Muscle of back (tissue), 11 donors: Measurements from ENCODE around the gene MIP. TPM values are rescaled to one million over a fixed set of nuclear protein-coding genes. Genes with fewer than 3 reads are reported as not detected.
"Not testable (repeated sequence)": the region's sequence is repeated elsewhere in the genome, so short reads cannot be mapped to it uniquely, and the experiment has no call there.

Experiments used
- DNase-seq, 3 donors: peaks; one replicate each; pipeline versions ENCODE4 v3.0.0 to v3.0.0-alpha.2; 2013
- polyA plus RNA-seq, 10 donors: library from polyadenylated mRNA; unstranded; fragments of 120-200 nt; gene quantifications; one replicate each; pipeline ENCODE4 v1.2.1, GENCODE V29; 2013; ENCODE audit not compliant: insufficient read length in 10 of 10

MIP gene
- polyA plus RNA-seq, 10 donors: 0.07 TPM; not detected in 9

DNA sequence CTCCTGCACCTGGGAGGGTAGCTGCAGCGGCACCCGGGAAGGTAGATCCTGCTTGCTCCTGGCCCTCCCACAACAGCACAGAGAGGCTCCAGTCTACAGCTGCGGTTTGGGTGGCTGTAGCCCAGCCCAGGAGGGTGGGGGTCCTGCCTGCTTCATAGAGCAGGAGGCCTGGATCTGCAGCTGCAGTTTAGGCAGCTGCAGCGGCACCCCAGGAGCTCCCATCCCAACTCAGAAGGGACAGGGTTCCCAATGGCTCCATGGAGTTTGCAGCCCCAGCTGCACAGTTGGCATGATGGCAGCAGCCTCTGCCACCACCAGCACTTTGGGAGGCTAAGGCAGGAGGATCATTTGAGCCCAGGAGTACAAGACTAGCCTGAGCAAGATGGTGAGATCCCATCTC is 43.7 kb downstream of the MIP start:
- DNase-seq: no peak

DNA sequence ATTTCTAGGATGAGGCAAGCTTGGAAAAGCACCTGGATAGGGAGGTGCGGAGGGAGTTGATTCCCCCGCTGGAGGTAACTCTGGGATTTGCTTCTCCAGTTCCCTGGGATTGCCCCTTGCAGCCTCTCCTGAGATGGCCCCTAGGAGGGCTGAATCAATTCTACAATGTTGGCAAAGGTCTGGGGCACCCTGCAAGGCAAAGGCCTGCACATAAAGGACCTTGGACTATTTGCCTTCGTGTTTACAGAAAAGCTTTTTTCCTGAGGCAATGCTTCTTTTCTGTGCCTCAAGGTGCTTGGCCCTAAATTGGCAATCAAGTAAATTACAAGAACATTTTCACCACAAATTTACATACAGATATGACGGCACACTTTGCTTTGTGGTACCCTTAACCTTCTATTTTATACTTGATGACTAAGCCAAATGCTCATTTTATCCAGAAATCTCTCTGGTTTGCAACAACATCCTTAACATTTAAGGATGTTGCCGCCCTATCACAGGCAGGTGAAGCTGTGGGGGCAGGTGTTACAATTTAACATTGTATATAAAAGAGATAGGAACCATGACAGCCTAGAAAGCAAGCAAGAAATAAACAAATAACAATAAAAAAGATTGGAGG is 45.5 kb downstream of the MIP start:
- DNase-seq: no peak

DNA sequence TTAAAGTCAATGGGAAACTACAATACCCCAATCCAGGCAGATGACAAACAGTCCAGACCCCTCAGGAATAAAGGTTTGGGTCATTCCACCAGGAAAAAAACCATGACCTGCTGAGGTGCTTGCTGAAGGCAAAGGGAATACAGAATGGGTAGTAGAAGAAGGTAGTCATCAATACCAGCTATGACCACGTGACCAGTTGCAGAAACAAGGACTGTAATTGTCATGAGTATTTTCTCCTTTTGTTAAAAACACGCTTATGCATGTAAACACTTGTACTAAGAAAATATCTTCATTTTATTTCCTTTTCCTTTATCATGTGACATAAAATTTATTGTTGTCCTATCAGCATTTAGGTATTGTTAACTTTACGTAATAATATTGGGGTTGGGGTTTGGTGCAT is 50.2 kb downstream of the MIP start:
- not testable (repeated sequence) for DNase-seq

DNA sequence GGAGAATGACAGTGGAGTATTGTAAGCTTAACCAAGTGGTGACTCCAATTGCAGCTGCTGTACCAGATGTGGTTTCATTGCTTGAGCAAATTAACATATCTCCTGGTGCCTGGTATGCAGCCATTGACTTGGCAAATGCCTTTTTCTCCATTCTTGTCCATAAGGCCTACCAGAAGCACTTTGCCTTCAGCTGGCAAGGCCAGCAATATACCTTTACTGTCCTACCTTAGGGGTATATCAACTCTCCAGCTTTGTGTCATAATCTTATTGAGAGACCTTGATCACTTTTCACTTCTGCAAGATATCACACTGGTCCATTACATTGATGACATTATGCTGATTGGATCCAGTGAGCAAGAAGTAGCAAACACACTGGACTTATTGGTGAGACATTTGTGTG is 52.8 kb downstream of the MIP start:
- DNase-seq: not testable (repeated sequence)

DNA sequence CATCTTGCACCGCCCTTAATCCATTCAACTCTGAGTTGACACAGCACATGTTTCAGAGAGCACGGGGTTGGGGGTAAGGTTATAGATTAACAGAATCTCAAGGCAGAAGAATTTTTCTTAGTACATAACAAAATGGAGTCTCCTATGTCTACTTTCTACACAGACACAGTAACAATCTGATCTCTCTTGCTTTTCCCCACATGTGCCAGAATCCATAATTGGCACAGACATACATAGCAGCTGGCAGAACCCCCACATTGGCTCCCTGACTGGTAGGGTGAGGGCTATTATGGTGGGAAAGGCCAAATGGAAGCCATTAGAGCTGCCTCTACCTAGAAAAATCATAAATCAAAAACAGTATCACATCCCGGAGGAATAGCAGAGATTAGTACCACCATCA is 53.3 kb downstream of the MIP start:
- DNase-seq: not testable (repeated sequence)

Other genes with a start within 250 kb of the MIP start
- 10 to 100 TPM; 31.6 to 52.0 (median 41.4) TPM for gene RNF41, start 232.7 kb downstream of the MIP start, polyA plus RNA-seq
- 10 to 100 TPM; 13.7 to 22.0 (median 19.3) TPM for gene NABP2, start 230.3 kb downstream of the MIP start, polyA plus RNA-seq
- gene SLC39A5, start 224.6 kb downstream of the MIP start, polyA plus RNA-seq: 1 to 10 TPM in 1 of 10 donors, under 1 TPM in 7, not detected in 2; 0.32 to 1.0 (median 0.55) TPM
- 10 to 100 TPM; 14.1 to 21.7 (median 18.1) TPM for gene ANKRD52, start 196.3 kb downstream of the MIP start, polyA plus RNA-seq
- 10 to 100 TPM; 13.8 to 34.9 (median 18.4) TPM for gene COQ10A, start 187.7 kb downstream of the MIP start, polyA plus RNA-seq
- 100 to 1,000 TPM; 166 to 293 (median 221) TPM for gene CS, start 154.3 kb downstream of the MIP start, polyA plus RNA-seq
- gene CNPY2, start 138.7 kb downstream of the MIP start, polyA plus RNA-seq: 10 to 100 TPM; 45.4 to 75.7 (median 52.2) TPM
- 10 to 100 TPM; 26.3 to 67.2 (median 45.8) TPM for gene PAN2, start 120.7 kb downstream of the MIP start, polyA plus RNA-seq
- under 1 TPM in 9 of 10 donors, not detected in 1; 0.19 to 0.90 (median 0.61) TPM for gene IL23A, start 115.8 kb downstream of the MIP start, polyA plus RNA-seq
- 10 to 100 TPM; 39.6 to 94.7 (median 59.4) TPM for gene STAT2, start 94.5 kb downstream of the MIP start, polyA plus RNA-seq
- gene APOF, start 91.8 kb downstream of the MIP start, polyA plus RNA-seq: under 1 TPM in 2 of 10 donors, not detected in 8; 0.09 to 0.15 TPM
- gene TIMELESS, start 5.2 kb downstream of the MIP start, polyA plus RNA-seq: 10 to 100 TPM; 11.5 to 22.6 (median 14.6) TPM
- 1 to 10 TPM; 1.3 to 3.3 (median 1.8) TPM for gene SPRYD4, start 13.9 kb upstream of the MIP start, polyA plus RNA-seq
- gene GLS2, start 33.5 kb upstream of the MIP start, polyA plus RNA-seq: under 1 TPM in 5 of 10 donors, not detected in 5; 0.15 to 0.39 (median 0.19) TPM
- 10 to 100 TPM; 17.1 to 37.6 (median 28.7) TPM for gene RBMS2, start 67.2 kb upstream of the MIP start, polyA plus RNA-seq
- gene BAZ2A, start 175.7 kb upstream of the MIP start, polyA plus RNA-seq: 10 to 100 TPM; 24.6 to 60.1 (median 37.7) TPM
- 100 to 1,000 TPM; 633 to 783 (median 709) TPM for gene ATP5F1B, start 191.3 kb upstream of the MIP start, polyA plus RNA-seq
- gene PTGES3, start 233.6 kb upstream of the MIP start, polyA plus RNA-seq: 100 to 1,000 TPM; 180 to 247 (median 202) TPM